GM19099 (cell line): Measurements from ENCODE around the gene C19orf81.

Experiments
- POLR2A ChIP-seq: IDR thresholded peaks from 3 replicates; pipeline ENCODE4 v1.6.1; 2011; ENCODE audit warnings: low read depth; ENCODE audit not compliant: insufficient read length; ENCODE audit errors: extremely low read depth

Gene C19orf81

DNA sequence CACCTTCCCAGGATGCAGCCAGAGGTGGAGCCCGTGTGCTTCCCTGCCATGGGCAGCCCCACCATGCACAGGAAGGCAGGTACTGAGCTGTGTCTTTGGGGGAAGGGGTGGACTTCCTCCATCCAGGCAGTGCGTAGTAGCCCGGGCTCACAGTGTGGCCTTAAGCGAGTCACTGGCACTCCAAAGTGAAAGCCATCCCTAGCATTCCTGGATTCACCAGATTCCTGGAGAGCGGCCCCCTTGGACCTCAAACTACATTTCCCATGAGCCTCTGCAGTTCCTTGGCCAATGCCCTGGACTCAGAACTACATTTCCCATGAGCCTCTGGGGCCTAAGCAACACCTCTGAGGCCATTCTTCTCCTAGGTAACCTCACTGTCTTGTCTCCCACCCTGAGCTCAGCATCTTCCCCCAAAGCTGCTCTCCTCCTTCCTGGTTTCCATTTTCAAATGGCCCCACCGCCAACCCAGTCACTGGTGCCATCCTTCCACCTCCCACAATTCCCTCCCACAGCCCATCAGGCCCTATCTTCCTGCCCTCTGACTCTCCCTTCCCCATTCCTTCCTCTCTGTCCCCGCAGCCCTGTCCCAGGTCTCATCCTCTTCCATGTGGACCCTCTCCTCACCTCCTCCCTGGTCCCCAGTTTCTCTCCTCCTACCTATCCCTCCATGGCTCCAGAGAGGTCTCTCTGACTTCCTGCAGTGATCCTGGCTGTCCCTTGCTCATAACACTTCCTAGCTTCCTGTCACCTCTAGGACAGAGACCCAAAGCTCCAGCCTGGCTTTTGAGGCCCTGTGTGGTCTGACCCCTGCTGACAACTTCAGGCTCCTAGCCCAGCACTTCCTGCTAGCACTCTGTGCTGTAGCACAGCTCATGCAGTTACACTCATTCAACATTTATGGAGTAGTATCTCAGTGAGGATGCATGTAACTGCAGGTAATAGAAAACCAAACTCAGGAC lies at the start of gene C19orf81:
Gene C19orf81 (plus strand): TSS at position 13 of the 959 bp plus-strand sequence. CDS start 0 bp downstream, at position 13.
- TF ChIP-seq POLR2A: no peak

GRCh38 chr19:50601407-50602088 lies 47.7 kb upstream of the C19orf81 start:
- TF ChIP-seq POLR2A: no peak

- TF ChIP-seq POLR2A: no peak
Measured at GRCh38 chr19:50602089-50602422, 47.2 kb upstream of the C19orf81 start.

DNA sequence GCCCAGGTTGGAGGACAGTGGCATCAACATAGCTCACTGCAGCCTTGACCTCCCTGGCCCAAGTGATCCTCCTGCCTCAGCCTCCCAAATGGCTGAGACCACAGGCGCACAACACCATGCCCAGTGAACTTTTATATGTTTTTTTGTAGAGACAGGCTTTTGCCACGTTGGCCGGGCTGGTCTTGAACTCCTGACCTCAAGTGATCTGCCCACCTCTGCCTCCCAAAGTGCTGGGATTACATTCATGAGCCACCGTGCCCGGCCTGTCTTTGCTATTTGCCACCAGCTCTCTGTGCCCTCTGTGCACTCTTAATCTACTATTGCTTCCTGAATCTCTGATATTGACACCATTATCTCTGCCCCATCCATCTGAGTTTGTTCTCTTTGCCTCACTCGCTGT lies 46.7 kb upstream of the C19orf81 start:
- no peak for TF ChIP-seq POLR2A

GRCh38 chr19:50602935-50603334 lies 46.3 kb upstream of the C19orf81 start:
- no peak for TF ChIP-seq POLR2A

DNA sequence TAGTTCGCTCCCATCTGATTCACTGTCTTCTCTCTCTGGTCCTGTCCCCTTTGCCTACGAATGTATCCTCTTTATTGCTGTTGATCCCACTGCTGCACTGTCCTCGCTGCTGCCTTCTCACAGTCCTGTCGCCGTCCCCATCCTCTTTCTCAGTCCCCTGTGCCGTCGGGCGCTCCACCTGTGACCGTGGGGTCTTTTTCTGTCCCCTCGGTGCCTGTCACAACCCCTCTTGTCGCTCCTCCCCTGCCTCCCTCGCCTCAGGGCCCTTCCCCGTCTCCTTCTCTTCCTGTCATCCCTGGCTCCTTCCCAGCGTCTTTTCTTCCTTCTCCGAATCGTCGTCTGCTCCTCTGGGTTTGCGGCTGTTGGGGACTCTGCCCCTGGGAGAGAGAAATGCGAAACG lies 41.9 kb upstream of the C19orf81 start:
- no peak for TF ChIP-seq POLR2A

GRCh38 chr19:50607874-50608785 lies 41.1 kb upstream of the C19orf81 start:
- no peak for TF ChIP-seq POLR2A

DNA sequence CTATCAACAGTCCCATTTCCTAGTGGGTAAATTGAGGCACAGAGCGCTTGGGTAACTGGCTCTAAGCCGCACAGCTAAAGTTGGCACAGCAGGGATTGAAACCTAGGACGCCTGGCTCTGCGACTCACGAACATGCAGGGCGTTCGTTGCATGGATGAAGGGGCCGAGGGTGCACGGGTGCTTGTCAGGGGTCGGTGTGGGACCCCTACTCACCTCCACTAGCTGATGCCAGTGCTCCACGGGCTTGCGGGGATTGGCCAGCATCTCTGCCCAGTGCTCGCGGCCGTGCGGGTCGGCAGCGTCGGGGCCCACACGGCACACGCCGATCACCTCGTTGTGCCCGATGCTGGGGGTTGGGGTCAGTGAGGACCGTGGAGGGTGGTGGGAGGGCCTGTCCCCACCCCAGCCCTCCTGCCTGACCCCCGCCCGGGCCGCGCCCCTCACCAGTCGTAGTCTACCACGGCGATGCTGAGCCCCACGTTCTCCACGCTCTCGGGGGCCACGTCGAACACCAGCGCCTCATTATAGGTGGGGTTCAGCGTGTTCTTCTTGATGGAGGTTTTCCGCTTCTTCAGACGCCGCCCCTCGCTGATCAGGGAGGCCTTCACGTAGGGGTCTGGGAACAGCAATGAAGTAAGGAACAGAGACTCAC lies 24.2 kb upstream of the C19orf81 start:
- TF ChIP-seq POLR2A: no peak

- TF ChIP-seq POLR2A: no peak
Measured at GRCh38 chr19:50626011-50626410, 23.2 kb upstream of the C19orf81 start.

DNA sequence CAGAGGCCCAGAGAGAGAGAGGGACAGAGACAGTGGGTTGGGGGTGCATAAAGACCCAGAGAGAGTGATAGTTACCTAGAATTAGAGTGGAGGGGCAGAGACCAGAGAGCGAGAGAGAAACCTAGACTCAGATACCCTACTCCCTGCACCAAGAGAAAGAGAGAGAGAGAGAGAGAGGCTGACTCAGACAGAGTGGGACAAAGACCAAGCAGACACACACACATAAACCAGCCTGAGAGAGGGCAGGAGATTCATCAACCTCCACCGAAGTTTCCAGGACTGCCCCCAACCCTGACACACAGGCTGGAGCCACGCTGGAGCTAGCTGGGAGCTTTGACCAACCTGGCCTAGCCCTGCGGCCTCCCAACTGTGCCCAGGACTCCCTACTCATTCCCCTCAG lies 22.4 kb upstream of the C19orf81 start:
- no peak for TF ChIP-seq POLR2A

GRCh38 chr19:50628146-50628545 lies 21.1 kb upstream of the C19orf81 start:
- no peak for TF ChIP-seq POLR2A

DNA sequence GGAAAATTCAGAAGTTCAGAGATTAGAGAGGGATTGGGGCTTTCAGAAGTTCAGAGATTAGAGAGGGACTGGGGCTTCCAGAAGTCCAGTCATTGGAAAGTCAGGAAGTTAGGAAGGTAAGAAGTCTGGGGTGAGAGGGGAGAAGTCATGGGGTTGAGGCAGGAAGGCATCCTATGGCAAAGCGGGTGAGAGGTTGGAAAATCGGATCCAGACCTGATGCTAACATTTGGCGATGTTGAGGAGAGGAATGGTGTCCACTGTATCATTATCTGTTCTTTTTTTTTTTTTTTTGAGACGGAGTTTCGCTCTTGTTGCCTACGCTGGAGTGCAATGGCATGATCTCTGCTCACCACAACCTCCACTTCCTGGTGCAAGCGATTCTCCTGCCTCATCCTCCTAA lies 20.7 kb upstream of the C19orf81 start:
- no peak for TF ChIP-seq POLR2A

- no peak for TF ChIP-seq POLR2A
Measured at GRCh38 chr19:50629194-50629593, 20.1 kb upstream of the C19orf81 start.

GRCh38 chr19:50629801-50630200 lies 19.4 kb upstream of the C19orf81 start:
- no peak for TF ChIP-seq POLR2A
